ENCODE data around the gene KLHL40. TPM values are rescaled to one million over a fixed set of nuclear protein-coding genes. Genes with fewer than 3 reads are reported as not detected.

The KLHL40 gene
- total RNA-seq, 6 experiments from 2014 or later = not detected

- H3K27me3 Mint-ChIP-seq (ENCODE audit: insufficient read depth) = peaks cover 2% of the 10 kb centered on the region
- H3K4me1 Mint-ChIP-seq (ENCODE audit: low read depth) = peaks cover 13% of the 10 kb centered on the region
- TF ChIP-seq, protein P1, sequence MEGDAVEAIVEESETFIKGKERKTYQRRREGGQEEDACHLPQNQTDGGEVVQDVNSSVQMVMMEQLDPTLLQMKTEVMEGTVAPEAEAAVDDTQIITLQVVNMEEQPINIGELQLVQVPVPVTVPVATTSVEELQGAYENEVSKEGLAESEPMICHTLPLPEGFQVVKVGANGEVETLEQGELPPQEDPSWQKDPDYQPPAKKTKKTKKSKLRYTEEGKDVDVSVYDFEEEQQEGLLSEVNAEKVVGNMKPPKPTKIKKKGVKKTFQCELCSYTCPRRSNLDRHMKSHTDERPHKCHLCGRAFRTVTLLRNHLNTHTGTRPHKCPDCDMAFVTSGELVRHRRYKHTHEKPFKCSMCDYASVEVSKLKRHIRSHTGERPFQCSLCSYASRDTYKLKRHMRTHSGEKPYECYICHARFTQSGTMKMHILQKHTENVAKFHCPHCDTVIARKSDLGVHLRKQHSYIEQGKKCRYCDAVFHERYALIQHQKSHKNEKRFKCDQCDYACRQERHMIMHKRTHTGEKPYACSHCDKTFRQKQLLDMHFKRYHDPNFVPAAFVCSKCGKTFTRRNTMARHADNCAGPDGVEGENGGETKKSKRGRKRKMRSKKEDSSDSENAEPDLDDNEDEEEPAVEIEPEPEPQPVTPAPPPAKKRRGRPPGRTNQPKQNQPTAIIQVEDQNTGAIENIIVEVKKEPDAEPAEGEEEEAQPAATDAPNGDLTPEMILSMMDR (IDR thresholded peaks at IDR 0.05) = no peak
- H3K27ac Mint-ChIP-seq = no peak overlapping the region
- H3K4me3 Mint-ChIP-seq = no peak overlapping the region
- no peaks in the 10 kb centered on the region for H3K9me3 Mint-ChIP-seq
- no peak for DNase-seq
- H3K36me3 Mint-ChIP-seq (ENCODE audit: low read depth) = peaks cover 14% of the 10 kb centered on the region; the same call in 1 of the 2 replicates
These were observed 23.1 kb upstream of the KLHL40 start for GRCh38 chr3:42662037-42662812.

GRCh38 chr3:42662813-42663535, 22.4 kb upstream of the KLHL40 start:
- Mint-ChIP-seq H3K27me3 (ENCODE audit: insufficient read depth) (no peaks in the 10 kb centered on the region; the same call in 1 of the 2 replicates), H3K4me3 (no peak overlapping the region), H3K9me3 (no peaks in the 10 kb centered on the region), H3K4me1 (ENCODE audit: low read depth) (peaks cover 19% of the 10 kb centered on the region), H3K27ac (no peak overlapping the region), H3K36me3 (ENCODE audit: low read depth) (peaks cover 14% of the 10 kb centered on the region; the same call in 1 of the 2 replicates)
- no peak for DNase-seq
- TF ChIP-seq, protein P1 (IDR thresholded peaks at IDR 0.05) = no peak

DNA sequence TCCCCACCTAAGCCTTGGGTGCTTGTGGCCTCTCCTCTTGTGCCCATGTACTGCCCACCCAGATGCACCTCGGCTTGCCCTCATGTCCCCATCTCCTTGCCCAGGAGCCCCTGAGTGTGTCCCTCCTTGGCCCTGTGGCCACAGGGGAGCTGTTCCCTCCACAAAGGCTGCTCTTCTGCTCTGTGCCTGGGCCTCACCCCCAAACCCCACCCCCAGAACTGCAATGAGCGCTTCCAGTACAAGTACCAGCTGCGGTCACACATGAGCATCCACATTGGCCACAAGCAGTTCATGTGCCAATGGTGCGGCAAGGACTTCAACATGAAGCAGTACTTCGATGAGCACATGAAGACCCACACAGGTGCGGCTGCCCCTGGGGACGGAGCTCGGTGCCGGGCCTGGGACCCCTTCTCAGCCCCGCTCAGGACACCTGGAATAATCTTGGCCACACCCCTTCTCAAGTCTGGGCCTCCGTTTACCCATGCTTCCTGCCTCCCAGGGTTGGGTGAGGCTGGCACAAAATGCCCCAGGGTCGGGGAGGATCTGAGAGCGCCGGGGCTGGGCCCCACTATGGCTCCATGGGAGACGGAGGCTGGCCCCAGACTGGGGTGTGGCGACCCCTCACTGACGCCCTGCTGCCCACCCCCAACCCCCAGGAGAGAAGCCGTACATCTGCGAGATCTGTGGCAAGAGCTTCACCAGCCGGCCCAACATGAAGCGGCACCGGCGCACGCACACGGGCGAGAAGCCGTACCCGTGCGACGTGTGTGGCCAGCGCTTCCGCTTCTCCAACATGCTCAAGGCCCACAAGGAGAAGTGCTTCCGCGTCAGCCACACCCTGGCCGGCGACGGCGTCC, 21.5 kb upstream of the KLHL40 start:
- Mint-ChIP-seq H3K4me1 (ENCODE audit: low read depth) (peaks cover 19% of the 10 kb centered on the region), H3K36me3 (ENCODE audit: low read depth) (peaks cover 14% of the 10 kb centered on the region; the same call in 1 of the 2 replicates), H3K27ac (no peak overlapping the region), H3K9me3 (no peaks in the 10 kb centered on the region), H3K4me3 (no peak overlapping the region), H3K27me3 (ENCODE audit: insufficient read depth) (peaks cover 4% of the 10 kb centered on the region; the same call in 1 of the 2 replicates)
- DNase-seq = no peak
- TF ChIP-seq, protein P1 (IDR thresholded peaks at IDR 0.05) = no peak

DNA sequence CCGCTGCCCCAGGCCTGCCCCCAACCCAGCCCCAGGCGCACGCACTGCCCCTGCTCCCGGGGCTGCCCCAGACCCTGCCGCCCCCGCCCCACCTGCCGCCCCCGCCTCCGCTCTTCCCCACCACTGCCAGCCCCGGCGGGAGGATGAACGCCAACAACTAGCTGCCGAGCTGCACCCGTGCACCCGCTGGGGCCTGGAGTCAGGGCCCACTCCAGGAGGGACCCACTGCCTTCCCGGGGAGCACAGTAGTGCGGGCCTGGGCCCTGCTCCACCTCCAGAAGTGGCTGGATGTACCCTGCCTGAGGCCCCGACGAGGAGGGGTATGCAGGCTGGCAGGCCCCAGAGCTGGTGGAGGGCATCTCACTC, 20.9 kb upstream of the KLHL40 start:
- TF ChIP-seq, protein P1 (IDR thresholded peaks at IDR 0.05) = no peak
- DNase-seq = no peak
- Mint-ChIP-seq H3K36me3 (ENCODE audit: low read depth) (peaks cover 14% of the 10 kb centered on the region; the same call in 1 of the 2 replicates), H3K27me3 (ENCODE audit: insufficient read depth) (peaks cover 10% of the 10 kb centered on the region; the same call in 1 of the 2 replicates), H3K4me1 (ENCODE audit: low read depth) (peaks cover 19% of the 10 kb centered on the region), H3K9me3 (no peaks in the 10 kb centered on the region), H3K27ac (no peak overlapping the region), H3K4me3 (no peak overlapping the region)

All from HFFc6 (cell line).